ENCODE data around the gene APCDD1. TPM values are rescaled to one million over a fixed set of nuclear protein-coding genes. Genes with fewer than 3 reads are reported as not detected.

APCDD1 gene
- total RNA-seq, 3 donors from 2014 or later (not counting 1 experiment from before 2014, with no cell fraction given), result 0.13 TPM; not detected in 2

DNA sequence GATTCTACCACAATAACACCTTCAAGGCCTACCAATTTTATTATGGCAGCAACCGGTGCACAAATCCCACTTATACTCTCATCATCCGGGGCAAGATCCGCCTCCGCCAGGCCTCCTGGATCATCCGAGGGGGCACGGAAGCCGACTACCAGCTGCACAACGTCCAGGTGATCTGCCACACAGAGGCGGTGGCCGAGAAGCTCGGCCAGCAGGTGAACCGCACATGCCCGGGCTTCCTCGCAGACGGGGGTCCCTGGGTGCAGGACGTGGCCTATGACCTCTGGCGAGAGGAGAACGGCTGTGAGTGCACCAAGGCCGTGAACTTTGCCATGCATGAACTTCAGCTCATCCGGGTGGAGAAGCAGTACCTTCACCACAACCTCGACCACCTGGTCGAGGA is 17.1 kb downstream of the APCDD1 start:
- WGBS (ENCODE audit: insufficient coverage), result 92% methylated on average over 22 of the region's 22 CpGs
- intact Hi-C loops (cut with micrococcal nuclease), result no loop called here
- no peak overlapping the region for H3K4me3 Mint-ChIP-seq
- Histone ChIP-seq H3K36me3 (ENCODE audit: control insufficient read depth, insufficient read depth, low read length) (no peaks in the 10 kb centered on the region), H3K4me1 (ENCODE audit: control insufficient read depth, insufficient read depth, low read length) (peaks cover 6% of the 10 kb centered on the region), H3K4me3 (ENCODE audit: low read length) (no peak overlapping the region), H3K9me3 (ENCODE audit: control insufficient read depth, insufficient read depth, low read length) (no peaks in the 10 kb centered on the region), H3K27me3 (ENCODE audit: control insufficient read depth, insufficient read depth, low read length) (no peaks in the 10 kb centered on the region), H3K27ac (ENCODE audit: low read length) (no peak overlapping the region)
- TF ChIP-seq, protein P1, sequence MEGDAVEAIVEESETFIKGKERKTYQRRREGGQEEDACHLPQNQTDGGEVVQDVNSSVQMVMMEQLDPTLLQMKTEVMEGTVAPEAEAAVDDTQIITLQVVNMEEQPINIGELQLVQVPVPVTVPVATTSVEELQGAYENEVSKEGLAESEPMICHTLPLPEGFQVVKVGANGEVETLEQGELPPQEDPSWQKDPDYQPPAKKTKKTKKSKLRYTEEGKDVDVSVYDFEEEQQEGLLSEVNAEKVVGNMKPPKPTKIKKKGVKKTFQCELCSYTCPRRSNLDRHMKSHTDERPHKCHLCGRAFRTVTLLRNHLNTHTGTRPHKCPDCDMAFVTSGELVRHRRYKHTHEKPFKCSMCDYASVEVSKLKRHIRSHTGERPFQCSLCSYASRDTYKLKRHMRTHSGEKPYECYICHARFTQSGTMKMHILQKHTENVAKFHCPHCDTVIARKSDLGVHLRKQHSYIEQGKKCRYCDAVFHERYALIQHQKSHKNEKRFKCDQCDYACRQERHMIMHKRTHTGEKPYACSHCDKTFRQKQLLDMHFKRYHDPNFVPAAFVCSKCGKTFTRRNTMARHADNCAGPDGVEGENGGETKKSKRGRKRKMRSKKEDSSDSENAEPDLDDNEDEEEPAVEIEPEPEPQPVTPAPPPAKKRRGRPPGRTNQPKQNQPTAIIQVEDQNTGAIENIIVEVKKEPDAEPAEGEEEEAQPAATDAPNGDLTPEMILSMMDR (IDR thresholded peaks at IDR 0.05), result no peak
- ATAC-seq (no peak), DNase-seq (no peak)
- H3K27ac Mint-ChIP-seq, result no peak overlapping the region
- no peaks in the 10 kb centered on the region for H3K4me1 Mint-ChIP-seq
- H3K27me3 Mint-ChIP-seq (ENCODE audit: low read depth in 2 of 2), result peaks cover 8 to 31% of the 10 kb centered on the region in 2 donors
- no peaks in the 10 kb centered on the region for H3K36me3 Mint-ChIP-seq
- no peaks in the 10 kb centered on the region for H3K9me3 Mint-ChIP-seq

DNA sequence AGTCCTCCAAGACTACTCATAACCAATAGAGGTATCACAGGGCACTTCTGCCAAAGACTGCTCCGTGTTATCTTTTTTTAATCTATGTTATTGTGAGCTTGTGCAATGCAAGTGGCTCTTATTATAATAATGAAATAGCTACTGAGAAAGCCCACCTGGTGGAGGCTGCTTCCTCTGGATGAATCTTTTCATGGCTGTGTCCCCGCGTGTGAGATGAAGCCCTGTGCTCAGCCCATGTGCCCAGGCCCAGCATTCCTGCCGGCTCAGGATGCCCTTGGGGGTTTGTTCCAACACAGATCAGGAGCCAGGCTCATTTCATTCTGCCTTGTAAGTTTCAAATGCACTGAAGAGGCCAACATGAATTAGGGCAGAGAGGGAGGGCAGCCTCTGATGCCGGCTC is 18.7 kb downstream of the APCDD1 start:
- intact Hi-C loops (cut with micrococcal nuclease), result no loop called here

DNA sequence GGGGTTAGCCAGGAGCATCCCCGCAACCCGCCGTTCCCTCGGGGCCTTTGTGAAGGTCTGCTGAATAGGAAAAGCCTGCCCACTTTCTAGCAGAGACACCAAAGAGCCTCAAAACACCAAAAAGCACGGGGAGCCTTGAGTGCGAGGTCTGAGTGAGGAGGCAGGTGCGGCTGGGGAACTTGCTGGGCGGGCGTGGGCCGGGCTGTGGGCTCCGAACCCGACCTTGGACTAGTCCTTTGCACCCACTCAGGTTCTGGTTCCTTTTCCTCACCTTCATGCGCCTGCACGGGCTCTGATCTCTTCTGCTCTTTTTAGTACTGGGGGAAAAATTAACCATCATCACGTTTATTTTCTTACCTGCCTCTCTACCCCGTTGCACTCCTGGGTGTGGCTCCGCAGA is 19.9 kb downstream of the APCDD1 start:
- WGBS (ENCODE audit: insufficient coverage), result 91% methylated on average over 17 of the region's 17 CpGs
- Histone ChIP-seq H3K27ac (ENCODE audit: low read length) (no peak overlapping the region), H3K4me1 (ENCODE audit: control insufficient read depth, insufficient read depth, low read length) (peaks cover 9% of the 10 kb centered on the region), H3K27me3 (ENCODE audit: control insufficient read depth, insufficient read depth, low read length) (no peaks in the 10 kb centered on the region), H3K9me3 (ENCODE audit: control insufficient read depth, insufficient read depth, low read length) (no peaks in the 10 kb centered on the region), H3K36me3 (ENCODE audit: control insufficient read depth, insufficient read depth, low read length) (no peaks in the 10 kb centered on the region), H3K4me3 (ENCODE audit: low read length) (no peak overlapping the region)
- DNase-seq, result no peak
- no peak overlapping the region for H3K4me3 Mint-ChIP-seq
- no peaks in the 10 kb centered on the region for H3K4me1 Mint-ChIP-seq
- intact Hi-C loops (cut with micrococcal nuclease), result no loop called here
- H3K36me3 Mint-ChIP-seq, result no peaks in the 10 kb centered on the region
- no peak overlapping the region for H3K27ac Mint-ChIP-seq
- ATAC-seq, result no peak
- no peaks in the 10 kb centered on the region for H3K9me3 Mint-ChIP-seq
- TF ChIP-seq, protein P1 (IDR thresholded peaks at IDR 0.05), result no peak
- H3K27me3 Mint-ChIP-seq (ENCODE audit: low read depth in 2 of 2), result peaks cover 8 to 39% of the 10 kb centered on the region in 2 donors

More for the DNA sequence above, 18.7 kb downstream of the APCDD1 start:
- H3K27ac ChIP-seq (ENCODE audit: low read length), result no peak overlapping the region
- no peaks in the 10 kb centered on the region for H3K9me3 ChIP-seq (ENCODE audit: control insufficient read depth, insufficient read depth, low read length)
- no peaks in the 10 kb centered on the region for H3K36me3 ChIP-seq (ENCODE audit: control insufficient read depth, insufficient read depth, low read length)
- Mint-ChIP-seq H3K27ac (no peak overlapping the region), H3K4me3 (no peak overlapping the region), H3K9me3 (no peaks in the 10 kb centered on the region), H3K4me1 (no peaks in the 10 kb centered on the region), H3K36me3 (no peaks in the 10 kb centered on the region), H3K27me3 (ENCODE audit: low read depth in 2 of 2) (peaks cover 8 to 32% of the 10 kb centered on the region in 2 donors)
- 89% methylated on average over 4 of the region's 5 CpGs for WGBS (ENCODE audit: insufficient coverage)
- no peaks in the 10 kb centered on the region for H3K27me3 ChIP-seq (ENCODE audit: control insufficient read depth, insufficient read depth, low read length)
- TF ChIP-seq, protein P1 (IDR thresholded peaks at IDR 0.05), result no peak
- H3K4me3 ChIP-seq (ENCODE audit: low read length), result no peak overlapping the region
- no peak for DNase-seq
- ATAC-seq, result no peak
- peaks cover 6% of the 10 kb centered on the region for H3K4me1 ChIP-seq (ENCODE audit: control insufficient read depth, insufficient read depth, low read length)

DNA sequence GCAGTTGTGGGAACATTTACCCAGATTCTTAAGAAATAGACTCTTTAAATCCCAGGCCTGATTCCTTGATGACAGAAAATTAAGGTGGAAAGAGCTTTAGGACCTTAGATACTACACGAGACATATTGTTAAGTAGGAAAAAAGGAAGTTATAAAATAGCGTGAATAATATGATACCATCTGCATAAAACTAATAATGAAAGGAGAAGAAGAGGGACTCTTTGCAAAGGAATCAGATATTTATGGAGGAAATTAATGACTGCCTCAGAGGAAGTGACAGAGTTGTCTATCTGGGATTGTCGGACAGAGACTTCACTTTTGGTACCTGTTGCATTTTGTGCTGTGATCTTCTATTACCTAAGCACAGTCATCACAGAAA is 20.8 kb downstream of the APCDD1 start:
- ATAC-seq (no peak), DNase-seq (no peak)
- Mint-ChIP-seq H3K36me3 (no peaks in the 10 kb centered on the region), H3K27ac (no peak overlapping the region), H3K4me3 (no peak overlapping the region), H3K27me3 (ENCODE audit: low read depth in 2 of 2) (peaks cover 8 to 43% of the 10 kb centered on the region in 2 donors), H3K4me1 (no peaks in the 10 kb centered on the region), H3K9me3 (no peaks in the 10 kb centered on the region)
- Histone ChIP-seq H3K9me3 (ENCODE audit: control insufficient read depth, insufficient read depth, low read length) (no peaks in the 10 kb centered on the region), H3K27ac (ENCODE audit: low read length) (no peak overlapping the region), H3K4me3 (ENCODE audit: low read length) (no peak overlapping the region), H3K36me3 (ENCODE audit: control insufficient read depth, insufficient read depth, low read length) (no peaks in the 10 kb centered on the region), H3K4me1 (ENCODE audit: control insufficient read depth, insufficient read depth, low read length) (peaks cover 9% of the 10 kb centered on the region), H3K27me3 (ENCODE audit: control insufficient read depth, insufficient read depth, low read length) (no peaks in the 10 kb centered on the region)
- intact Hi-C loops (cut with micrococcal nuclease), result no loop called here
- TF ChIP-seq, protein P1 (IDR thresholded peaks at IDR 0.05), result no peak
- WGBS (ENCODE audit: insufficient coverage), result 60% methylated on average over 1 of the region's 3 CpGs

Measured in natural killer cell (primary cell).